A549 treated with ZK216348 at 1 μM for 4 hours (cell line): Measurements from ENCODE around the gene CITED1. TPM values are rescaled to one million over a fixed set of nuclear protein-coding genes. Genes with fewer than 3 reads are reported as not detected.

ENCODE experiments used
- total RNA-seq: library from RNA; stranded (reverse); fragments of 200-300 nt; extraction: Qiagen RNA extraction; gene quantifications from 5 replicates; pipeline ENCODE4 v1.2.3, GENCODE V29; 2022; ENCODE audit warnings: low read depth

The CITED1 gene
- 0.81 to 3.1 TPM (median 1.7 TPM) in 5 replicates for total RNA-seq

GRCh38 chrX:72305286-72306084 is at the start of gene CITED1:
Gene CITED1, minus strand, starts transcription at chrX:72305914. Its CDS starts 3,045 bp downstream, at chrX:72302869.

Other genes starting within 250 kb of the CITED1 start
- gene RTL5, start 174.0 kb downstream of the CITED1 start, total RNA-seq, result 1.9 to 3.2 TPM (median 2.8 TPM) in 5 replicates
- gene PIN4, start 124.2 kb downstream of the CITED1 start, total RNA-seq, result 33.4 to 86.7 TPM (median 36.4 TPM) in 5 replicates
- gene ERCC6L, start 66.9 kb downstream of the CITED1 start, total RNA-seq, result 10.2 to 15.5 TPM (median 12.1 TPM) in 5 replicates
- gene RPS4X, start 28.7 kb downstream of the CITED1 start, total RNA-seq, result 1,456 to 2,238 TPM (median 1,527 TPM) in 5 replicates